ENCODE results near the gene COL4A2. TPM values are rescaled to one million over a fixed set of nuclear protein-coding genes. Genes with fewer than 3 reads are reported as not detected.

COL4A2 gene
- total and polyA plus RNA-seq, 12 donors: 70.9 to 1,589 (median 171) TPM

DNA sequence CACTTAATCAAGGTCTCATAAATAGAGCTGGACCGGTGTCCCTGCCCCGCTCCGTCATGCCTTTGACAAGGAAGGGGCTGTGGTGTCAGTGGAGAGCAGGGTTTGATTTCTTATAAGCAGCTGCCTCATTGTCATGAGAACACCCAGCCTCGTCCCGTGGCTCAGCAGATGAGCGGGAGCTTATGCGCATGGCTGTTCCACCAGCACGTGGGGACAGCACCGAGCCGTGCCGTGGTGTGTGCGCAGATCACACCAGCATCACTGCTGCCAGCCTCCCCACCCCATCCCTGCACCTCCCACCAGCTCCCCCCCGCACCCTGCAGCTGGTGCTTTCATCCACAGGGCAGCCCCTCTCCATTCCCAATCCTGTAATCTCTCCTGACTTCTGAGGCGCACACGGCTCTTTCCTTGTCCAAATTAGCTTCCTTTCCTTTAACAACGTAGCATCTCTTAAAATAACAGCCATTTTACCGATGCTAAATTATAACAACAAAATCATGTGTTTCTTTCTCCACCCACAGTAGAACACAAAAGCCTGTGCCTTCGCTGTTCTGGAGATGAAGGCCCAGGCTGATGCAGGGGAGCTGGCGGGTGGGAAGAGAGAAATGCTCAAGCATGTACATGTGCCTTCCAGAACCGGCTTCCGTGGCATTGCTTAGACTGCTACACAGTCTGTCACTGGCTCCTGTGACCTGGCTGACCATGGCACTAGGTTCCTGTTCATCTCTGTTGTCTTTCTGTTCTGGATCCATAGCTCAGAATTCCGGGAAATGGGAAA, 157.7 kb downstream of the COL4A2 start:
- DNase-seq: no peak
- no peaks in the 10 kb centered on the region for H3K4me1 ChIP-seq (replicated peaks in 1 of 2)
- no peaks in the 10 kb centered on the region for H3K9me3 ChIP-seq (replicated peaks in 1 of 3)
- H3K27ac ChIP-seq: no peak overlapping the region
- TF ChIP-seq POLR2A (IDR thresholded peaks at IDR 0.05): no peak
- TF ChIP-seq, protein P1, sequence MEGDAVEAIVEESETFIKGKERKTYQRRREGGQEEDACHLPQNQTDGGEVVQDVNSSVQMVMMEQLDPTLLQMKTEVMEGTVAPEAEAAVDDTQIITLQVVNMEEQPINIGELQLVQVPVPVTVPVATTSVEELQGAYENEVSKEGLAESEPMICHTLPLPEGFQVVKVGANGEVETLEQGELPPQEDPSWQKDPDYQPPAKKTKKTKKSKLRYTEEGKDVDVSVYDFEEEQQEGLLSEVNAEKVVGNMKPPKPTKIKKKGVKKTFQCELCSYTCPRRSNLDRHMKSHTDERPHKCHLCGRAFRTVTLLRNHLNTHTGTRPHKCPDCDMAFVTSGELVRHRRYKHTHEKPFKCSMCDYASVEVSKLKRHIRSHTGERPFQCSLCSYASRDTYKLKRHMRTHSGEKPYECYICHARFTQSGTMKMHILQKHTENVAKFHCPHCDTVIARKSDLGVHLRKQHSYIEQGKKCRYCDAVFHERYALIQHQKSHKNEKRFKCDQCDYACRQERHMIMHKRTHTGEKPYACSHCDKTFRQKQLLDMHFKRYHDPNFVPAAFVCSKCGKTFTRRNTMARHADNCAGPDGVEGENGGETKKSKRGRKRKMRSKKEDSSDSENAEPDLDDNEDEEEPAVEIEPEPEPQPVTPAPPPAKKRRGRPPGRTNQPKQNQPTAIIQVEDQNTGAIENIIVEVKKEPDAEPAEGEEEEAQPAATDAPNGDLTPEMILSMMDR (IDR thresholded peaks at IDR 0.05): no peak
- H3K4me3 ChIP-seq: no peak overlapping the region
- peaks cover 0 to 35% of the 10 kb centered on the region in 2 donors for H3K36me3 ChIP-seq (replicated peaks in 1 of 2)
- no peaks in the 10 kb centered on the region for H3K27me3 ChIP-seq
- WGBS, 4 donors: 81 to 93% (median 87%) methylated on average over 12 to 22 of the region's 22 CpGs
- intact Hi-C loops (cut with DNase I): loop anchor here in 1 of 2 donors (10.0 kb wide), 1 partner anchor 110 kb away; no protein-coding TSS in a partner anchor

DNA sequence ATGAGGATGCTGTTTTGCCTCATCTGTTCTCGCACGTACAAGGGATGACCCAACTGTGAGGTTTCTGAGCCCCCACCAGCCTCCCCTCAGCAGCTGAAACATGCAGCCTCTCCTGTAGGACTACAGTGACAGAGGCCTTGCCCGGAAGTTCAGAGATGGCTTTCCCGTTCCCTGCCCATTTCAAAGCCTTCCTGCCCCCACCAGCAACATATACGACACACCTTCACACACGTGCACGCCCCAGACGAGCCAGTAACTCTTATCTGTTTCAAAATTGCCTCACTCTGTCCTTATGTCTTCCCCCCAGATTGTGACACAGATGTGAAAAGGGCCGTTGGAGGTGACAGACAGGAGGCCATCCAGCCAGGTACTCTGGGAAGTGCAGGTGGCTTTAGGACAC, 158.6 kb downstream of the COL4A2 start:
- WGBS, 4 donors: 77 to 89% (median 88%) methylated on average over 9 of the region's 9 CpGs
- intact Hi-C loops (cut with DNase I): loop anchor here in 1 of 2 donors (10.0 kb wide), 1 partner anchor 109 kb away; no protein-coding TSS in a partner anchor
- Histone ChIP-seq H3K27ac (no peak overlapping the region), H3K9me3 (replicated peaks in 1 of 3) (no peaks in the 10 kb centered on the region), H3K4me1 (replicated peaks in 1 of 2) (peaks cover under 1 to 3% of the 10 kb centered on the region in 2 donors), H3K27me3 (no peaks in the 10 kb centered on the region), H3K4me3 (no peak overlapping the region), H3K36me3 (replicated peaks in 1 of 2) (peaks cover 0 to 35% of the 10 kb centered on the region in 2 donors)
- TF ChIP-seq POLR2A (IDR thresholded peaks at IDR 0.05): no peak
- TF ChIP-seq, protein P1 (IDR thresholded peaks at IDR 0.05): no peak
- DNase-seq: no peak

DNA sequence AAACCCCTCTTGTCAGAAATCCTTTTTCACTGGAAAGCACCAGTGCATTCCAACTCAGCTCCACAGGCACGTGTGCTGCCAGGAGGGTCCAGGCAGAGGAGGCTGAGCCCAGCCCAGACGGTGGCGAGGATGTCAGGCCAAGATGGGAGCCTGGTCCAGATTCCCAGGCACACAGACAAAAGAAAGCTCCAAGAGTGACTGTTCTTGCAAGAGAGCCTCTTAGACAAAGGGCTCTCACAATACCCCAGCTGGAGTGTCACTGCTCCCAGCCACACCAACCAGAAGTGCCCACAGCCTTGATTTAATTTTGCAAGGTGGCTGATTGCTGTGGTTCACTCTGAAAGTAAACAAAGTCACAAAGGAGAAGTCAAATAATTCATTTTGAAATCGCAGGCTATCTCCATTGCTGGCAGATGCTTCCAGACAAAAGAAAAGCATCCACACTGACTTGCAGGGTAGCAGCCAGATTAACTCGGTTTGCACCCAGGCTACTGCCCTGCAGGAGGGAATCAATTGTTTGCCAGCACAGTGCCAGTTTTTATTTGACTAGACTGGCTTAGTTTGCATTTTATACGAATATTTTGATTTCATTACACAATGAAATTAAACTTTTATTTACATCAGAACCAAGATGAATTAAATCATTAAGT, 159.3 kb downstream of the COL4A2 start:
- intact Hi-C loops (cut with DNase I): loop anchor here in 1 of 2 donors (10.0 kb wide), 1 partner anchor 108 kb away; no protein-coding TSS in a partner anchor
- WGBS, 4 donors: 71 to 78% (median 75%) methylated on average over 3 to 6 of the region's 6 CpGs
- Histone ChIP-seq H3K36me3 (replicated peaks in 1 of 2) (peaks cover 0 to 35% of the 10 kb centered on the region in 2 donors), H3K27me3 (no peaks in the 10 kb centered on the region), H3K9me3 (replicated peaks in 1 of 3) (no peaks in the 10 kb centered on the region), H3K4me3 (no peak overlapping the region), H3K4me1 (replicated peaks in 1 of 2) (peaks cover 3 to 5% of the 10 kb centered on the region in 2 donors), H3K27ac (no peak overlapping the region)
- TF ChIP-seq, protein P1 (IDR thresholded peaks at IDR 0.05): no peak
- TF ChIP-seq POLR2A (IDR thresholded peaks at IDR 0.05): no peak
- DNase-seq: no peak

DNA sequence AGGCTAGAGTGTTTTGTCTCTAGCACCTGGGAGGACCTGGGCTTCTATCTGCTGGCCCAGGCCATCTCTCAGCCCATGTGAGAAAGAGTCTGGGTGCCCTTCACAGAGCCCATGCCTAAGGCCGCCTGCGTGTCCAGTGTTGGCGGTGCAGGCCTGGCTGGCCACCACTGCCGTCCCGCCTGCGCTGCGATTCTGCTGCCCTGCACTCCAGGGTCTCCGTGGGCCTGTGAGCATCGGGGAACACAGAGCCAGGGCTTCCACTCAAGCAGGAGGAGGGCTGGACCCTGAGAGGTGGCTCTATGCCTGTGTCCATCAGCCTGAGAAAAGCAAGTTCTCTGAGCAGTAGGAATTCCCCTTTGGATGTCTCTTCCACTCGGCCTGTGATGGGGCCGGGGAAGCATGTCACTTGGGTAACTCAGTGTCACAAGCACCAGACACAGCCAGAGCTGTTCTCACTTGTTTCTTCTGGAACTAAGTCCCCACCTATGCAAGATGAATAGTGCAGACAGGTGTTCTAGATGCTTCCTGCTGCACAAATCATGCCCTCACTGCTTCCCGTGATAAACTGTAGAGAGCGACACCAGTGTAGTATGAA, 160.5 kb downstream of the COL4A2 start:
- Histone ChIP-seq H3K27ac (no peak overlapping the region), H3K36me3 (replicated peaks in 1 of 2) (peaks cover 0 to 27% of the 10 kb centered on the region in 2 donors), H3K9me3 (replicated peaks in 1 of 3) (no peaks in the 10 kb centered on the region), H3K27me3 (no peaks in the 10 kb centered on the region), H3K4me1 (replicated peaks in 1 of 2) (peaks cover 3 to 5% of the 10 kb centered on the region in 2 donors), H3K4me3 (no peak overlapping the region)
- DNase-seq: no peak
- 92 to 100% (median 96%) methylated on average over 11 to 13 of the region's 13 CpGs for WGBS, 4 donors
- intact Hi-C loops (cut with DNase I): loop anchor here in 1 of 2 donors (10.0 kb wide), 1 partner anchor 107 kb away; no protein-coding TSS in a partner anchor
- no peak for TF ChIP-seq POLR2A (IDR thresholded peaks at IDR 0.05)
- TF ChIP-seq, protein P1 (IDR thresholded peaks at IDR 0.05): no peak
